Gastroesophageal sphincter (tissue), 4 donors: ENCODE results near the gene BDH1. TPM values are rescaled to one million over a fixed set of nuclear protein-coding genes. Genes with fewer than 3 reads are reported as not detected.
A peak's percentile ranks its signal among the peaks of the same experiment; 100 is the strongest.

ENCODE experiments used
- ATAC-seq: fragments of 150-250 bp; one replicate; pipeline ENCODE4 v1.9.1; 2016; ENCODE audit warnings: mild to moderate bottlenecking, moderate library complexity
- H3K27ac ChIP-seq, 4 donors: fragments of 200-600 bp; sonication (generic) in 3 of 4; 1 replicate in 3 of 4; 2 replicates in 1 of 4; pipeline ENCODE4 v1.5.1; 2016 to 2019
- H3K27me3 ChIP-seq: fragments of 200-600 bp; sonication (generic); one replicate; pipeline ENCODE4 v1.5.1; 2019
- H3K36me3 ChIP-seq, 2 donors: fragments of 200-600 bp; sonication (generic); one replicate each; pipeline ENCODE4 v1.5.1; 2019; ENCODE audit warnings: control low read depth in 1 of 2
- H3K4me1 ChIP-seq, 3 donors: fragments of 200-600 bp; sonication (generic); 1 replicate in 2 of 3; 2 replicates in 1 of 3; pipeline ENCODE4 v1.5.1; 2016 to 2019; ENCODE audit warnings: control low read depth in 2 of 3
- H3K4me3 ChIP-seq, 2 donors: fragments of 200-600 bp; sonication (generic); one replicate each; pipeline ENCODE4 v1.5.1; 2019; ENCODE audit warnings: mild to moderate bottlenecking in 1 of 2, moderate library complexity in 1 of 2
- H3K9me3 ChIP-seq, 3 donors: fragments of 200-600 bp; sonication (generic); one replicate each; pipeline ENCODE4 v1.5.1; 2017 to 2019; ENCODE audit warnings: control low read depth in 2 of 3
- CTCF ChIP-seq, 4 experiments: fragments of 200-600 bp in 2 of 4; fragments of 450-650 bp in 2 of 4; sonication (generic) in 1 of 4; IDR thresholded peaks; one replicate each; pipeline ENCODE4 v1.5.1; 2017 to 2019; ENCODE audit warnings: antibody characterized with exemption in 4 of 4, mild to moderate bottlenecking in 2 of 4, moderate library complexity in 2 of 4
- EP300 ChIP-seq: sonication (generic); formaldehyde crosslinking; IDR thresholded peaks from one replicate; pipeline ENCODE4 v1.6.1; 2017; ENCODE audit warnings: antibody characterized with exemption, mild to moderate bottlenecking
- POLR2A ChIP-seq, 2 donors: fragments of 450-650 bp; IDR thresholded peaks; one replicate each; pipeline ENCODE4 v1.6.1; 2017; ENCODE audit warnings: antibody characterized with exemption in 2 of 2, mild to moderate bottlenecking in 2 of 2, moderate library complexity in 1 of 2
- POLR2AphosphoS5 ChIP-seq: sonication (generic); formaldehyde crosslinking; IDR thresholded peaks from one replicate; pipeline ENCODE4 v1.6.1; 2017; ENCODE audit warnings: antibody characterized with exemption
- WGBS, 2 donors: methylation state at CpG; one replicate each; pipeline ENCODE4 v1.1.5; 2018; ENCODE audit warnings: low coverage in 1 of 2; 5-methylcytosine and 5-hydroxymethylcytosine counted together
- total RNA-seq, 4 donors: library from RNA; depleted of rRNA; stranded (reverse); fragments of >200 nt; gene quantifications; one replicate each; pipeline ENCODE4 v1.1.0, GENCODE V29; 2016

Gene BDH1
- total RNA-seq, 4 donors from 2014 or later = 8.6 to 16.2 (median 12.3) TPM

GRCh38 chr3:197471221-197472010 is 84.4 kb downstream of the BDH1 start:
- H3K4me3 ChIP-seq = no peak overlapping the region
- no peaks in the 10 kb centered on the region for H3K9me3 ChIP-seq
- TF ChIP-seq POLR2A (IDR thresholded peaks at IDR 0.05) (no peak), POLR2AphosphoS5 (no peak), CTCF (IDR thresholded peaks at IDR 0.05) (no peak), EP300 (no peak)
- ATAC-seq = no peak
- H3K27me3 ChIP-seq = peaks cover 4% of the 10 kb centered on the region
- 73 to 82% methylated on average over 5 to 7 of the region's 10 CpGs for WGBS, 2 donors
- no peak overlapping the region for H3K27ac ChIP-seq
- H3K36me3 ChIP-seq = no peaks in the 10 kb centered on the region
- H3K4me1 ChIP-seq = peaks cover 0 to 16% (median 3%) of the 10 kb centered on the region in 3 donors

GRCh38 chr3:197468866-197469382 is 86.8 kb downstream of the BDH1 start:
- ATAC-seq = no peak
- no peak overlapping the region for H3K27ac ChIP-seq
- no peaks in the 10 kb centered on the region for H3K9me3 ChIP-seq
- no peaks in the 10 kb centered on the region for H3K36me3 ChIP-seq
- 68% methylated on average over 3 of the region's 5 CpGs; no CpG with 5 or more reads in 1 of the 2 donors for WGBS, 2 donors
- H3K4me1 ChIP-seq = peaks cover 0 to 16% (median 3%) of the 10 kb centered on the region in 3 donors
- no peak overlapping the region for H3K4me3 ChIP-seq
- no peak for TF ChIP-seq POLR2A (IDR thresholded peaks at IDR 0.05)
- no peak for TF ChIP-seq CTCF (IDR thresholded peaks at IDR 0.05)
- no peak for TF ChIP-seq EP300
- no peak for TF ChIP-seq POLR2AphosphoS5
- H3K27me3 ChIP-seq = no peaks in the 10 kb centered on the region

- H3K4me1 ChIP-seq = peaks cover 0 to 16% (median 3%) of the 10 kb centered on the region in 3 donors
- 67 to 91% methylated on average over 1 to 2 of the region's 7 CpGs for WGBS, 2 donors
- TF ChIP-seq POLR2AphosphoS5 = no peak
- no peak for ATAC-seq
- H3K36me3 ChIP-seq = no peaks in the 10 kb centered on the region
- no peaks in the 10 kb centered on the region for H3K9me3 ChIP-seq
- no peak overlapping the region for H3K4me3 ChIP-seq
- H3K27ac ChIP-seq = no peak overlapping the region
- H3K27me3 ChIP-seq = no peaks in the 10 kb centered on the region
Measured at GRCh38 chr3:197468167-197468566, 87.6 kb downstream of the BDH1 start.

GRCh38 chr3:197466586-197467399 is 89.0 kb downstream of the BDH1 start:
- Histone ChIP-seq H3K36me3 (no peaks in the 10 kb centered on the region), H3K4me1 (peaks cover 0 to 16% (median 3%) of the 10 kb centered on the region in 3 donors), H3K9me3 (no peaks in the 10 kb centered on the region), H3K4me3 (no peak overlapping the region), H3K27ac (peak overlapping the region in 1 of 4 donors; percentile 29), H3K27me3 (no peaks in the 10 kb centered on the region)
- ATAC-seq = peak; percentile 31
- no peak for TF ChIP-seq POLR2A (IDR thresholded peaks at IDR 0.05)
- TF ChIP-seq POLR2AphosphoS5 = peak; percentile 24
- WGBS, 2 donors = 16 to 43% methylated on average over 3 to 7 of the region's 7 CpGs

- TF ChIP-seq POLR2AphosphoS5 (no peak), EP300 (no peak)
- Histone ChIP-seq H3K4me3 (no peak overlapping the region), H3K27ac (no peak overlapping the region), H3K27me3 (no peaks in the 10 kb centered on the region), H3K9me3 (no peaks in the 10 kb centered on the region), H3K36me3 (no peaks in the 10 kb centered on the region), H3K4me1 (peaks cover 0 to 16% (median 3%) of the 10 kb centered on the region in 3 donors)
- WGBS, 2 donors = 50 to 71% methylated on average over 1 of the region's 3 CpGs
- no peak for ATAC-seq
Measured at GRCh38 chr3:197465996-197466549, 89.7 kb downstream of the BDH1 start.
